ENCODE measurements around the gene FARP1. TPM values are rescaled to one million over a fixed set of nuclear protein-coding genes. Genes with fewer than 3 reads are reported as not detected.

The FARP1 gene
- total RNA-seq, 6 experiments from 2014 or later, result 44.9 to 104 (median 80.0) TPM

DNA sequence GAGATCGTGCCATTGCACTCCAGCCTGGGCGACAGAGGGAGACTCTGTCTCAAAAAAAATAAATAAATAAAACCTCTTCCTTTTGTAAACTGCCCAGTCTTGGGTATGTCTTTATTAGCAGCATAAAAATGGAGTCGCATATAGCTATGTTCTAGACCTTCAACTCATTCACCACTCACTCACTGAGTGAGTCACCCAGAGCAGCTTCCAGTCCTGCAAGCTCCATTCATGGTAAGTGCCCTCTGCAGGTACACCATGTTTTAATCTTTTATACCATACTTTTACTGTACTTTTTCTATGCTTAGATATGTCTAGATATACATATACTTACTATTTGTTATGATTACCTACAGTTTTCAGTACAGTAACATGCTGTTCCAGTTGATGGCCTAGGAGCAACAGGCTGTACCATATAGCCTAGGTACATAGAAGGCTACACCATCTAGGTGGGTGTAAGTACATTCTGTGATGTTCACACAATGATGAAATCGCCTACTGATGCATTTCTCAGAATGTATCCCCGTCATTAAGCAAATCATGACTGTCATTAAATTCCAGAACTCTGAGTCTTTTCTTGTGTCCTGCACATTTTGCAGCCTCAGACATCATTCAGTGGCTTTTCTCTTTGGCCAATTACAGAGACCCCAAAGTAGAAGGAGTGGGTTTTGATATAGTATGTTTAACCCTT is 13.7 kb upstream of the FARP1 start:
- intact Hi-C loops (cut with DNase I), result no loop called here
- Histone ChIP-seq H3K9me3 (no peaks in the 10 kb centered on the region), H3K4me3 (no peak overlapping the region), H3K27ac (no peak overlapping the region), H3K36me3 (no peaks in the 10 kb centered on the region), H3K27me3 (no peaks in the 10 kb centered on the region), H3K4me1 (no peaks in the 10 kb centered on the region)
- DNase-seq, result no peak
- ATAC-seq, result no peak
- WGBS (ENCODE audit: insufficient coverage, low coverage, low lambda C conversion rate, missing lambda C conversion rate), result 73% methylated on average over 5 of the region's 5 CpGs
- no peak for TF ChIP-seq POLR2A (IDR thresholded peaks at IDR 0.05)
- TF ChIP-seq, protein P1, sequence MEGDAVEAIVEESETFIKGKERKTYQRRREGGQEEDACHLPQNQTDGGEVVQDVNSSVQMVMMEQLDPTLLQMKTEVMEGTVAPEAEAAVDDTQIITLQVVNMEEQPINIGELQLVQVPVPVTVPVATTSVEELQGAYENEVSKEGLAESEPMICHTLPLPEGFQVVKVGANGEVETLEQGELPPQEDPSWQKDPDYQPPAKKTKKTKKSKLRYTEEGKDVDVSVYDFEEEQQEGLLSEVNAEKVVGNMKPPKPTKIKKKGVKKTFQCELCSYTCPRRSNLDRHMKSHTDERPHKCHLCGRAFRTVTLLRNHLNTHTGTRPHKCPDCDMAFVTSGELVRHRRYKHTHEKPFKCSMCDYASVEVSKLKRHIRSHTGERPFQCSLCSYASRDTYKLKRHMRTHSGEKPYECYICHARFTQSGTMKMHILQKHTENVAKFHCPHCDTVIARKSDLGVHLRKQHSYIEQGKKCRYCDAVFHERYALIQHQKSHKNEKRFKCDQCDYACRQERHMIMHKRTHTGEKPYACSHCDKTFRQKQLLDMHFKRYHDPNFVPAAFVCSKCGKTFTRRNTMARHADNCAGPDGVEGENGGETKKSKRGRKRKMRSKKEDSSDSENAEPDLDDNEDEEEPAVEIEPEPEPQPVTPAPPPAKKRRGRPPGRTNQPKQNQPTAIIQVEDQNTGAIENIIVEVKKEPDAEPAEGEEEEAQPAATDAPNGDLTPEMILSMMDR (IDR thresholded peaks at IDR 0.05), result no peak

DNA sequence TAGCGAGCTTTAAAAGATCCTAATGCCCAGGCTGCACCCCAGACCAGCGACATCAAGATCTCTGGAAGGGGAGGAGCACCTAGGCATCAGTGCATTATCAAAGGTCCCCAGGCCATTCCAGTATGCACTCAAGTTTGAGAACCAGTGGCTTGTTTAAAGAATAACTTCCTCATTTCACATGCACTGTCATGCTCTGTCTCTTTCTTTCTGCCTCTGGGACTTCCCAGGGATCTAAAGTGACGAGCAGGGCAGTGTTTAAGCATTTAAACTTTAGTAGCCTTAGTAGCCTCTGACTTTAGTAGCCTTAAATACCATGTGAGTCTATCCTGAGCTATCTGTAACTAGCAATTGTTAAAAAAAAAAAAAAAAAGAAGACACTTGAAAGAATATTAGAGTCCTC is 8.9 kb upstream of the FARP1 start:
- 48% methylated on average over 3 of the region's 3 CpGs for WGBS (ENCODE audit: insufficient coverage, low coverage, low lambda C conversion rate, missing lambda C conversion rate)
- no peaks in the 10 kb centered on the region for H3K9me3 ChIP-seq
- no peaks in the 10 kb centered on the region for H3K36me3 ChIP-seq
- H3K4me3 ChIP-seq, result no peak overlapping the region
- ATAC-seq (peak in 2 of 4 donors; percentile 57 to 60), DNase-seq (no peak)
- H3K27ac ChIP-seq, result no peak overlapping the region
- H3K27me3 ChIP-seq, result no peaks in the 10 kb centered on the region
- H3K4me1 ChIP-seq, result no peaks in the 10 kb centered on the region
- TF ChIP-seq, protein P1 (IDR thresholded peaks at IDR 0.05), result no peak
- no peak for TF ChIP-seq POLR2A (IDR thresholded peaks at IDR 0.05)
- intact Hi-C loops (cut with DNase I), result no loop called here

DNA sequence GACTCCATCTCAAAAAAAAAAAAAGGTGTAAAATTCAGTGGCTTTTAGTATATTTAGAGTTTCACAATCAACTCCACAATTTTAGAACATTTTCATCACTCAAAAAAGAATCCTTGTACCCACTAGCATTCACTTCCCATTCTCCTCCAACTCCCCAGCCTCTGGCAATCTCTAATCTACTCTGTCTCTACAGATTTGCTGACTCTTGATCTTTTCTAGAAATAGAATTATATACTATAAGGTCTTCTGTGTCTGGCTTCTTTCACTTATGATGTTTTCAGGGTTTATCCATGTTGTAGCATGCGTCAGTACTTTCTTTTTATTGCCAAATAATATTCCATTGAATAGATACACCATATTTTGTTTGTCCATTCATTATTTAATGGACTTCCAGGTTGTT is 8.0 kb upstream of the FARP1 start:
- Histone ChIP-seq H3K27ac (no peak overlapping the region), H3K36me3 (no peaks in the 10 kb centered on the region), H3K9me3 (no peaks in the 10 kb centered on the region), H3K4me1 (no peaks in the 10 kb centered on the region), H3K27me3 (no peaks in the 10 kb centered on the region), H3K4me3 (no peak overlapping the region)
- intact Hi-C loops (cut with DNase I), result no loop called here
- ATAC-seq (no peak), DNase-seq (no peak)
- no peak for TF ChIP-seq POLR2A (IDR thresholded peaks at IDR 0.05)
- TF ChIP-seq, protein P1 (IDR thresholded peaks at IDR 0.05), result no peak
- WGBS (ENCODE audit: insufficient coverage, low coverage, low lambda C conversion rate, missing lambda C conversion rate), result 83% methylated on average over 1 of the region's 1 CpG

DNA sequence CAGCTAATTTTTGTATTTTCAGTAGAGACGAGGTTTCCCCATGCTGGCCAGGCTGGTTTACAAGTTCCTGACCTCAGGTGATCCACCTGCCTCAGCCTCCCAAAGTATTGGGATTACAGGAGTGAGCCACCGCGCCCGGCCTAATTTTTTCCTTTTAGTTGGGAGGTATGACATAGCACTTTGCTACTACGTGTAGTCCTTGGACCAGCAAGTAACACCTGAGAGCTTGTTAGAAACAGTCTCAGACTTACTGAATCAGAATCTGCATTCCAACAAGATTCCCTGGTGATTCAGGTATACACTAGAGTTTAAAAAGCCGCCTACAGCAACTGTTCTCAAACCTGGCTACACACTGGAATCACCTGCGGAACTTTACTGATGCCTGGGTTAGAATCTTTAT is 1.8 kb upstream of the FARP1 start:
- 89% methylated on average over 7 of the region's 7 CpGs for WGBS (ENCODE audit: insufficient coverage, low coverage, low lambda C conversion rate, missing lambda C conversion rate)
- intact Hi-C loops (cut with DNase I), result no loop called here
- DNase-seq, result no peak
- no peak for ATAC-seq
- Histone ChIP-seq H3K27ac (no peak overlapping the region), H3K4me1 (peaks cover 0 to 20% (median 5%) of the 10 kb centered on the region in 4 donors), H3K27me3 (no peaks in the 10 kb centered on the region), H3K4me3 (no peak overlapping the region), H3K36me3 (no peaks in the 10 kb centered on the region), H3K9me3 (no peaks in the 10 kb centered on the region)
- TF ChIP-seq POLR2A (IDR thresholded peaks at IDR 0.05), result no peak
- TF ChIP-seq, protein P1 (IDR thresholded peaks at IDR 0.05), result no peak
